Lung (tissue), 12 donors: Measurements from ENCODE around the gene CDH13. TPM values are rescaled to one million over a fixed set of nuclear protein-coding genes. Genes with fewer than 3 reads are reported as not detected.
A peak's percentile ranks its signal among the peaks of the same experiment; 100 is the strongest.

ENCODE experiments used
- ATAC-seq: fragments of 200-7000 bp; cut with Tn5 transposase; one replicate; pipeline ENCODE4 v1.9.1; 2020; ENCODE audit warnings: moderate number of reproducible peaks; ENCODE audit not compliant: insufficient read depth, low FRiP score
- DNase-seq, 3 donors: peaks; one replicate each; pipeline ENCODE4 v3.0.0-alpha.2; 2013 to 2017
- H3K27ac ChIP-seq, 2 donors: one replicate each; pipeline ENCODE4 v1.5.1; 2013; ENCODE audit warnings: mild to moderate bottlenecking in 2 of 2, moderate library complexity in 2 of 2, control low read depth in 1 of 2, inconsistent platforms in 1 of 2, low read depth in 1 of 2, low read length in 1 of 2
- H3K27me3 ChIP-seq, 3 donors: one replicate each; pipeline ENCODE4 v1.5.1; 2013; ENCODE audit warnings: low read length in 2 of 3; ENCODE audit not compliant: control insufficient read depth in 3 of 3, insufficient read depth in 3 of 3
- H3K36me3 ChIP-seq, 4 donors: one replicate each; pipeline ENCODE4 v1.5.1; 2013; ENCODE audit warnings: low read length in 4 of 4, mild to moderate bottlenecking in 1 of 4, moderate library complexity in 1 of 4; ENCODE audit not compliant: control insufficient read depth in 4 of 4, insufficient read depth in 4 of 4
- H3K4me1 ChIP-seq, 5 donors: one replicate each; pipeline ENCODE4 v1.5.1; 2013; ENCODE audit warnings: low read length in 5 of 5, mild to moderate bottlenecking in 2 of 5, moderate library complexity in 1 of 5; ENCODE audit not compliant: control insufficient read depth in 5 of 5, insufficient read depth in 5 of 5
- H3K4me3 ChIP-seq: one replicate; pipeline ENCODE4 v1.5.1; 2013; ENCODE audit warnings: mild to moderate bottlenecking, control low read depth, moderate library complexity
- H3K9ac ChIP-seq, 2 donors: one replicate each; pipeline ENCODE4 v1.5.1; 2013; ENCODE audit warnings: low read length in 2 of 2, control low read depth in 1 of 2; ENCODE audit not compliant: insufficient read depth in 1 of 2
- H3K9me3 ChIP-seq, 4 donors: one replicate each; pipeline ENCODE4 v1.5.1; 2013; ENCODE audit warnings: low read length in 3 of 4, mild to moderate bottlenecking in 1 of 4, moderate library complexity in 1 of 4; ENCODE audit not compliant: control insufficient read depth in 4 of 4, insufficient read depth in 3 of 4
- WGBS, 2 donors: extraction: QIAGEN DNeasy Blood & Tissue Kit; methylation state at CpG; one replicate each; pipeline ENCODE4 v1.1.7; 2013; 5-methylcytosine and 5-hydroxymethylcytosine counted together
- polyA plus RNA-seq, 2 donors: library from polyadenylated mRNA; stranded (reverse); fragments of 200-250 nt; gene quantifications; one replicate each; pipeline ENCODE4 v1.2.1, GENCODE V29; 2013
- total RNA-seq, 2 donors: library from RNA; depleted of rRNA in 1 of 2; stranded (reverse); fragments of >200 nt in 1 of 2; gene quantifications; one replicate each; pipeline ENCODE4 v1.2.1, GENCODE V29; 2014 to 2021
- TF ChIP-seq, protein P1 (sequence below): IDR thresholded peaks from 2 replicates; pipeline ENCODE4 v1.5.1; 2012; ENCODE audit warnings: mild to moderate bottlenecking; ENCODE audit errors: control extremely low read depth, extremely low read depth
- donor health status: control.
- donor health status: control.
- donor health status: Bipolar disorder and iron deficiency.
- donor health status: healthy.
- donor health status: DM: yes; HTN: yes; CAD: no.

CDH13 gene
- total and polyA plus RNA-seq, 4 donors, result 2.1 to 12.3 (median 7.3) TPM

DNA sequence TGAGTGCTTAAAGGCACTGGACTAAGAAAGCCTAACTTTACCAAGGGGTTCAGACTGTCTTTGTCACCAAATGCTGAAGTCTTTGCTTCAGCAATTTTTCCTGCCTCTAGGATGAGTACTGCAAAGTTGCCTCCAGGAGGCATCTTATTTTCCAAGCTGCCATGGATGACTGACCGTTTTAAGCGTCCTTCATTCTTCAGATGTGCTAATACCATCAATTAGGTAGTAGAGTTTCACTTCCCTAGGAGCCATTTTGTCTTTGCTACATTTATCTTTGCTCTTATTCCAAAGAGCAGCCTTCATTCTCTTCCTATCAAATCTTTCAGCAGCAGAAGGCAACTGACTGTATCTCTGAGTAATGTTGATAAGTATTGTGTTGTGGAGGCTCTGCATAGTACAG, 440.1 kb downstream of the CDH13 start:
- no peak overlapping the region for H3K4me3 ChIP-seq
- no peak overlapping the region for H3K9ac ChIP-seq
- H3K36me3 ChIP-seq, result no peaks in the 10 kb centered on the region
- H3K4me1 ChIP-seq, result peaks cover 0 to 5% (median 0%) of the 10 kb centered on the region in 5 donors
- WGBS, 2 donors, result 37 to 95% methylated on average over 2 of the region's 2 CpGs
- no peak for DNase-seq
- ATAC-seq, result no peak
- H3K27me3 ChIP-seq, result no peaks in the 10 kb centered on the region
- TF ChIP-seq, protein P1, sequence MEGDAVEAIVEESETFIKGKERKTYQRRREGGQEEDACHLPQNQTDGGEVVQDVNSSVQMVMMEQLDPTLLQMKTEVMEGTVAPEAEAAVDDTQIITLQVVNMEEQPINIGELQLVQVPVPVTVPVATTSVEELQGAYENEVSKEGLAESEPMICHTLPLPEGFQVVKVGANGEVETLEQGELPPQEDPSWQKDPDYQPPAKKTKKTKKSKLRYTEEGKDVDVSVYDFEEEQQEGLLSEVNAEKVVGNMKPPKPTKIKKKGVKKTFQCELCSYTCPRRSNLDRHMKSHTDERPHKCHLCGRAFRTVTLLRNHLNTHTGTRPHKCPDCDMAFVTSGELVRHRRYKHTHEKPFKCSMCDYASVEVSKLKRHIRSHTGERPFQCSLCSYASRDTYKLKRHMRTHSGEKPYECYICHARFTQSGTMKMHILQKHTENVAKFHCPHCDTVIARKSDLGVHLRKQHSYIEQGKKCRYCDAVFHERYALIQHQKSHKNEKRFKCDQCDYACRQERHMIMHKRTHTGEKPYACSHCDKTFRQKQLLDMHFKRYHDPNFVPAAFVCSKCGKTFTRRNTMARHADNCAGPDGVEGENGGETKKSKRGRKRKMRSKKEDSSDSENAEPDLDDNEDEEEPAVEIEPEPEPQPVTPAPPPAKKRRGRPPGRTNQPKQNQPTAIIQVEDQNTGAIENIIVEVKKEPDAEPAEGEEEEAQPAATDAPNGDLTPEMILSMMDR, result no peak
- H3K27ac ChIP-seq, result no peak overlapping the region
- H3K9me3 ChIP-seq, result no peaks in the 10 kb centered on the region

GRCh38 chr16:83068686-83069085, 441.9 kb downstream of the CDH13 start:
- DNase-seq, result peak in 2 of 3 donors; percentile 2 to 36
- H3K27me3 ChIP-seq, result no peaks in the 10 kb centered on the region
- no peak overlapping the region for H3K27ac ChIP-seq
- no peak for ATAC-seq
- no peak overlapping the region for H3K4me3 ChIP-seq
- no peak overlapping the region for H3K9ac ChIP-seq
- WGBS, 2 donors, result 17 to 26% methylated on average over 1 of the region's 1 CpG
- peaks cover 0 to 3% (median 0%) of the 10 kb centered on the region in 5 donors for H3K4me1 ChIP-seq
- TF ChIP-seq, protein P1, result no peak
- H3K36me3 ChIP-seq, result no peaks in the 10 kb centered on the region
- no peaks in the 10 kb centered on the region for H3K9me3 ChIP-seq

DNA sequence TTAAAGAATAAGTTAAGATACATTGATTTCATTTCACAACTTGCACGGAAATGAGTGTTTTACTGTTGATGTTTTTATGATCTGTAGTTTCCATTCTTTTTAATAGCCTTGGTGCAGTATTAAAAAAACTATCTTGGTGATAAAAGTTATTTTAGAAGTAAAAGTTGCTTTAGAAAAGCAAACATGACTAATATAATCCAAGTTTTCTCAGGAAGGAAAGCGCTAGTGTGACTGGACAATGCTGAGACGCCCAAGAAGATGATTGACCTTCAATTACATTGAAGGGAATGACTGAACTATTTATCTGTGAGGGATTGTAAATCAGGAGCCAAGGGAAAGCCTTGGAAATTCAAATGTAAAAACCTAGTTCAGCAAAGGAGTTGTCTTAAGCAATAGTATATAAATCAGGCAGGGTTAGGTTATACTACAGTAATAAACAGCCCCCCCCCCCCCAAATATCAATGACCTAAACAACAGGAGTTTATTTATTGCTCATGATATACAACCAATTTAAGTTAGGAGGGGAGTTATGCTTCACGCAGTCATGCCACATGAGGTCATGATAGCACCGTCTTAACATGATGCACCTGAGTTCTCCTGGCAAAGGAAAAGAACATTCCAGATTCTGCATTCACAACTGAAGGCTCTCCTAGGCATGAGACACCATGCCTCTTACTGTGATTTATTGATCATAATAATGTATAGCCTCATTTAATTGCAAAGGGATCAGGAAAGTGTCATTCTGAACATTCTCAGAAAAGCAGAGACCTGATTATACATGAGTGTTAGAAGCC, 443.8 kb downstream of the CDH13 start:
- H3K9me3 ChIP-seq, result no peaks in the 10 kb centered on the region
- ATAC-seq (no peak), DNase-seq (no peak)
- TF ChIP-seq, protein P1, result no peak
- H3K4me3 ChIP-seq, result no peak overlapping the region
- H3K27me3 ChIP-seq, result no peaks in the 10 kb centered on the region
- H3K4me1 ChIP-seq, result peaks cover 0 to 2% (median 0%) of the 10 kb centered on the region in 5 donors
- no peak overlapping the region for H3K9ac ChIP-seq
- WGBS, 2 donors, result 83 to 87% methylated on average over 5 of the region's 5 CpGs
- H3K36me3 ChIP-seq, result no peaks in the 10 kb centered on the region
- H3K27ac ChIP-seq, result no peak overlapping the region
